HFFc6 (cell line): ENCODE measurements around the gene COL4A2. TPM values are rescaled to one million over a fixed set of nuclear protein-coding genes. Genes with fewer than 3 reads are reported as not detected.

Source experiments
- DNase-seq: peaks from one replicate; pipeline ENCODE4 v3.0.0-alpha.2; 2018
- H3K27ac Mint-ChIP-seq: 2 replicates; pipeline ENCODE4 v1.8.0; 2020; ENCODE audit warnings: mild to moderate bottlenecking, mixed read lengths
- H3K27me3 Mint-ChIP-seq: 2 replicates; pipeline ENCODE4 v1.8.0; 2021; ENCODE audit warnings: mild to moderate bottlenecking, moderate library complexity, mixed read lengths; ENCODE audit not compliant: insufficient read depth
- H3K36me3 Mint-ChIP-seq: 2 replicates; pipeline ENCODE4 v1.8.0; 2021; ENCODE audit warnings: low read depth, mixed read lengths
- H3K4me1 Mint-ChIP-seq: 2 replicates; pipeline ENCODE4 v1.8.0; 2020; ENCODE audit warnings: low read depth, mixed read lengths
- H3K4me3 Mint-ChIP-seq: 2 replicates; pipeline ENCODE4 v1.8.0; 2020; ENCODE audit warnings: mild to moderate bottlenecking, moderate library complexity, mixed read lengths
- H3K9me3 Mint-ChIP-seq: 2 replicates; pipeline ENCODE4 v1.8.0; 2020; ENCODE audit warnings: mild to moderate bottlenecking, mixed read lengths
- total RNA-seq, 6 experiments: library from RNA; stranded (reverse); fragmentation: NEBNext Ultra II Directional; extraction: Animal tissue kit (Norgen Biotek cat#: 25700); gene quantifications; 2 replicates in 1 of 6; 3 replicates in 5 of 6; pipeline ENCODE4 v1.2.3, GENCODE V29; 2021
- TF ChIP-seq, protein P1 (sequence below): fragments of 200-600 bp; sonication (generic); IDR thresholded peaks from 2 replicates; pipeline ENCODE4 v1.5.0; 2021; ENCODE audit warnings: antibody characterized with exemption, mild to moderate bottlenecking

Gene COL4A2
- total RNA-seq, 6 experiments from 2014 or later = 202 to 327 (median 217) TPM

DNA sequence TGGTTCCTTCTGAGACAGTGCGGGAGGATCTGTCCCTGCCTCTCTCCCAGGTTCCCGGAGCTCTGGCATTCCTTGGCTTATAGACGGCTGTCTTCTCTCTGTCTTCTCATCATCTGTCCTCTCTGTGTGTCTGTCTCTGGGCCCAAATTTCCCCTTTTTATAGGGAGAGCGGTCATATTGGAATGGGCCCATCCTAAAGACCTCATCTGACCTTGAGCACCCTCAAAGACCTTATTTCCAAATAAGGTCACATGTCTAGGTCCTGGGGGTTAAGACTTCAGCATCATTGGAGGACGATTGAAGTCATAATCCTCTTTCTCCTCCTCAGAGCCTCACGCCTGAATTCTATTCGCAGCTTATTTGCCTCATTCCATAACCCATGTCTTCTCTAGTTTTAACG lies 156.1 kb downstream of the COL4A2 start:
- no peak for DNase-seq
- TF ChIP-seq, protein P1, sequence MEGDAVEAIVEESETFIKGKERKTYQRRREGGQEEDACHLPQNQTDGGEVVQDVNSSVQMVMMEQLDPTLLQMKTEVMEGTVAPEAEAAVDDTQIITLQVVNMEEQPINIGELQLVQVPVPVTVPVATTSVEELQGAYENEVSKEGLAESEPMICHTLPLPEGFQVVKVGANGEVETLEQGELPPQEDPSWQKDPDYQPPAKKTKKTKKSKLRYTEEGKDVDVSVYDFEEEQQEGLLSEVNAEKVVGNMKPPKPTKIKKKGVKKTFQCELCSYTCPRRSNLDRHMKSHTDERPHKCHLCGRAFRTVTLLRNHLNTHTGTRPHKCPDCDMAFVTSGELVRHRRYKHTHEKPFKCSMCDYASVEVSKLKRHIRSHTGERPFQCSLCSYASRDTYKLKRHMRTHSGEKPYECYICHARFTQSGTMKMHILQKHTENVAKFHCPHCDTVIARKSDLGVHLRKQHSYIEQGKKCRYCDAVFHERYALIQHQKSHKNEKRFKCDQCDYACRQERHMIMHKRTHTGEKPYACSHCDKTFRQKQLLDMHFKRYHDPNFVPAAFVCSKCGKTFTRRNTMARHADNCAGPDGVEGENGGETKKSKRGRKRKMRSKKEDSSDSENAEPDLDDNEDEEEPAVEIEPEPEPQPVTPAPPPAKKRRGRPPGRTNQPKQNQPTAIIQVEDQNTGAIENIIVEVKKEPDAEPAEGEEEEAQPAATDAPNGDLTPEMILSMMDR = no peak
- H3K36me3 Mint-ChIP-seq = peaks cover 12% of the 10 kb centered on the region
- no peaks in the 10 kb centered on the region; the same call in none of the 2 replicates for H3K27me3 Mint-ChIP-seq
- no peaks in the 10 kb centered on the region for H3K9me3 Mint-ChIP-seq
- peaks cover 12% of the 10 kb centered on the region for H3K4me1 Mint-ChIP-seq
- H3K4me3 Mint-ChIP-seq = no peak overlapping the region
- H3K27ac Mint-ChIP-seq = no peak overlapping the region

DNA sequence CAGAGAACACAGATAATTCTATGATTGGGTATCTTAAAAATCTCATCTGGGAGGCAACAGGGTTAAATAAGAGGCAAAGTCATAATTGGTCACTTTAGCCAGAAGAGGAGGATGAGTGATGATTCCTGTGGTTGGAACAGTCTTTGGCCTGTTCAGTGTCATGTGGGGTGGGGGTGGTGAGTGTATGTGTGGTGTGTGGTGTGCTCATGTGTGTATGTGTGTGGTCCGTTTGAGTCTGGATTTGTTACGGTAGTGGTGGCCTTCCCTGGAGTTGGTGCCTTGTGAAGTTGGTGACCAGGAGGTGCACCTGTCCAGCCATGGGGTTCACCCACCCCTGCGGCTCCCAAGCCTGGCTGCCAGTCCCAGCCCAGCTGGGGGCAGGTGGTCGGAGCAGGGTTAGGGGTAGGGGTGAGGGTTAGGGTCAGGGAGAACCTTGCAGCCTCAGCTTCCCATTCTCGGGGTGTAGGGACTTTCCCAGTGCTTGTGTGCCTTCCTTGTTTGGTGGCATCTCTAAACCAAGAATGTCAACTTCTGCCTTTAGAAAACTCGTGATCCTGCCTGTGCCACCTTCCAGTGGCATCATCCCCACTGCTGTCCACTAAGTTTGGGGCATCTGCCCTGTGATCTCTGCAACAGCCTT lies 156.9 kb downstream of the COL4A2 start:
- DNase-seq = no peak
- TF ChIP-seq, protein P1 = no peak
- Mint-ChIP-seq H3K9me3 (no peaks in the 10 kb centered on the region), H3K36me3 (peaks cover 12% of the 10 kb centered on the region), H3K4me3 (no peak overlapping the region), H3K4me1 (peaks cover 12% of the 10 kb centered on the region), H3K27ac (no peak overlapping the region; the same call in 1 of the 2 replicates), H3K27me3 (no peaks in the 10 kb centered on the region; the same call in none of the 2 replicates)

DNA sequence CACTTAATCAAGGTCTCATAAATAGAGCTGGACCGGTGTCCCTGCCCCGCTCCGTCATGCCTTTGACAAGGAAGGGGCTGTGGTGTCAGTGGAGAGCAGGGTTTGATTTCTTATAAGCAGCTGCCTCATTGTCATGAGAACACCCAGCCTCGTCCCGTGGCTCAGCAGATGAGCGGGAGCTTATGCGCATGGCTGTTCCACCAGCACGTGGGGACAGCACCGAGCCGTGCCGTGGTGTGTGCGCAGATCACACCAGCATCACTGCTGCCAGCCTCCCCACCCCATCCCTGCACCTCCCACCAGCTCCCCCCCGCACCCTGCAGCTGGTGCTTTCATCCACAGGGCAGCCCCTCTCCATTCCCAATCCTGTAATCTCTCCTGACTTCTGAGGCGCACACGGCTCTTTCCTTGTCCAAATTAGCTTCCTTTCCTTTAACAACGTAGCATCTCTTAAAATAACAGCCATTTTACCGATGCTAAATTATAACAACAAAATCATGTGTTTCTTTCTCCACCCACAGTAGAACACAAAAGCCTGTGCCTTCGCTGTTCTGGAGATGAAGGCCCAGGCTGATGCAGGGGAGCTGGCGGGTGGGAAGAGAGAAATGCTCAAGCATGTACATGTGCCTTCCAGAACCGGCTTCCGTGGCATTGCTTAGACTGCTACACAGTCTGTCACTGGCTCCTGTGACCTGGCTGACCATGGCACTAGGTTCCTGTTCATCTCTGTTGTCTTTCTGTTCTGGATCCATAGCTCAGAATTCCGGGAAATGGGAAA lies 157.7 kb downstream of the COL4A2 start:
- Mint-ChIP-seq H3K9me3 (no peaks in the 10 kb centered on the region), H3K4me1 (peaks cover 12% of the 10 kb centered on the region), H3K36me3 (peaks cover 12% of the 10 kb centered on the region), H3K4me3 (no peak overlapping the region), H3K27ac (no peak overlapping the region), H3K27me3 (no peaks in the 10 kb centered on the region; the same call in none of the 2 replicates)
- no peak for DNase-seq
- TF ChIP-seq, protein P1 = no peak

DNA sequence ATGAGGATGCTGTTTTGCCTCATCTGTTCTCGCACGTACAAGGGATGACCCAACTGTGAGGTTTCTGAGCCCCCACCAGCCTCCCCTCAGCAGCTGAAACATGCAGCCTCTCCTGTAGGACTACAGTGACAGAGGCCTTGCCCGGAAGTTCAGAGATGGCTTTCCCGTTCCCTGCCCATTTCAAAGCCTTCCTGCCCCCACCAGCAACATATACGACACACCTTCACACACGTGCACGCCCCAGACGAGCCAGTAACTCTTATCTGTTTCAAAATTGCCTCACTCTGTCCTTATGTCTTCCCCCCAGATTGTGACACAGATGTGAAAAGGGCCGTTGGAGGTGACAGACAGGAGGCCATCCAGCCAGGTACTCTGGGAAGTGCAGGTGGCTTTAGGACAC lies 158.6 kb downstream of the COL4A2 start:
- Mint-ChIP-seq H3K9me3 (no peaks in the 10 kb centered on the region), H3K36me3 (peaks cover 16% of the 10 kb centered on the region), H3K27ac (no peak overlapping the region), H3K4me3 (no peak overlapping the region), H3K27me3 (no peaks in the 10 kb centered on the region; the same call in none of the 2 replicates), H3K4me1 (peaks cover 12% of the 10 kb centered on the region)
- DNase-seq = no peak
- TF ChIP-seq, protein P1 = no peak

DNA sequence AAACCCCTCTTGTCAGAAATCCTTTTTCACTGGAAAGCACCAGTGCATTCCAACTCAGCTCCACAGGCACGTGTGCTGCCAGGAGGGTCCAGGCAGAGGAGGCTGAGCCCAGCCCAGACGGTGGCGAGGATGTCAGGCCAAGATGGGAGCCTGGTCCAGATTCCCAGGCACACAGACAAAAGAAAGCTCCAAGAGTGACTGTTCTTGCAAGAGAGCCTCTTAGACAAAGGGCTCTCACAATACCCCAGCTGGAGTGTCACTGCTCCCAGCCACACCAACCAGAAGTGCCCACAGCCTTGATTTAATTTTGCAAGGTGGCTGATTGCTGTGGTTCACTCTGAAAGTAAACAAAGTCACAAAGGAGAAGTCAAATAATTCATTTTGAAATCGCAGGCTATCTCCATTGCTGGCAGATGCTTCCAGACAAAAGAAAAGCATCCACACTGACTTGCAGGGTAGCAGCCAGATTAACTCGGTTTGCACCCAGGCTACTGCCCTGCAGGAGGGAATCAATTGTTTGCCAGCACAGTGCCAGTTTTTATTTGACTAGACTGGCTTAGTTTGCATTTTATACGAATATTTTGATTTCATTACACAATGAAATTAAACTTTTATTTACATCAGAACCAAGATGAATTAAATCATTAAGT lies 159.3 kb downstream of the COL4A2 start:
- peaks cover 12% of the 10 kb centered on the region for H3K4me1 Mint-ChIP-seq
- TF ChIP-seq, protein P1 = no peak
- H3K9me3 Mint-ChIP-seq = no peaks in the 10 kb centered on the region
- no peaks in the 10 kb centered on the region; the same call in none of the 2 replicates for H3K27me3 Mint-ChIP-seq
- no peak overlapping the region for H3K27ac Mint-ChIP-seq
- no peak overlapping the region for H3K4me3 Mint-ChIP-seq
- DNase-seq = no peak
- H3K36me3 Mint-ChIP-seq = peaks cover 19% of the 10 kb centered on the region
